HEK293 (cell line): Measurements from ENCODE around the gene SPRED3.

Experiments
- BCL11A ChIP-seq: fragments of 450-650 bp; formaldehyde crosslinking; IDR thresholded peaks from 2 replicates; pipeline ENCODE4 v1.5.1; 2016; ENCODE audit warnings: low read depth, missing biosample characterization, missing genetic modification characterization
- CTCF ChIP-seq: fragments of 450-650 bp; formaldehyde crosslinking; IDR thresholded peaks from 2 replicates; pipeline ENCODE4 v1.5.1; 2016; ENCODE audit warnings: missing biosample characterization, missing genetic modification characterization
- REPIN1 ChIP-seq: fragments of 450-650 bp; formaldehyde crosslinking; IDR thresholded peaks from 2 replicates; pipeline ENCODE4 v1.5.1; 2017; ENCODE audit warnings: missing biosample characterization, missing genetic modification characterization, low read depth
- REST ChIP-seq: fragments of 450-650 bp; formaldehyde crosslinking; IDR thresholded peaks from 2 replicates; pipeline ENCODE4 v1.5.1; 2016; ENCODE audit warnings: missing biosample characterization, missing genetic modification characterization
- ZBTB44 ChIP-seq: fragments of 450-650 bp; IDR thresholded peaks from 2 replicates; pipeline ENCODE4 v1.5.1; 2018; ENCODE audit warnings: missing biosample characterization, mild to moderate bottlenecking, missing genetic modification characterization
- ZBTB7A ChIP-seq: fragments of 450-650 bp; formaldehyde crosslinking; IDR thresholded peaks from 2 replicates; pipeline ENCODE4 v1.5.1; 2016; ENCODE audit warnings: low read depth, missing biosample characterization, missing genetic modification characterization
- ZNF121 ChIP-seq: fragments of 450-650 bp; formaldehyde crosslinking; IDR thresholded peaks from 2 replicates; pipeline ENCODE4 v1.5.1; 2016; ENCODE audit warnings: missing biosample characterization, missing genetic modification characterization
- ZNF266 ChIP-seq: fragments of 450-650 bp; formaldehyde crosslinking; IDR thresholded peaks from 2 replicates; pipeline ENCODE4 v1.5.1; 2016; ENCODE audit warnings: missing biosample characterization, missing genetic modification characterization, low read depth
- ZNF549 ChIP-seq: fragments of 450-650 bp; IDR thresholded peaks from 2 replicates; pipeline ENCODE4 v1.5.1; 2018; ENCODE audit warnings: missing biosample characterization, missing genetic modification characterization, mild to moderate bottlenecking, inconsistent platforms, moderate library complexity
- ZNF843 ChIP-seq: fragments of 450-650 bp; formaldehyde crosslinking; IDR thresholded peaks from 2 replicates; pipeline ENCODE4 v1.5.1; 2016; ENCODE audit warnings: missing biosample characterization, missing genetic modification characterization
- ZSCAN23 ChIP-seq: fragments of 450-650 bp; formaldehyde crosslinking; IDR thresholded peaks from 2 replicates; pipeline ENCODE4 v1.5.1; 2016; ENCODE audit warnings: missing biosample characterization, missing genetic modification characterization

- no peak for TF ChIP-seq REST (tag by site-specific recombination)
- TF ChIP-seq CTCF: no peak
- TF ChIP-seq ZSCAN23: no peak
- TF ChIP-seq BCL11A: no peak
- no peak for TF ChIP-seq ZNF549 (tag by site-specific recombination)
- TF ChIP-seq ZBTB44: no peak
- TF ChIP-seq ZNF266 (tag by site-specific recombination): no peak
- TF ChIP-seq ZNF843 (tag by site-specific recombination): no peak
- TF ChIP-seq REPIN1 (tag by site-specific recombination): no peak
- no peak for TF ChIP-seq ZBTB7A (tag by site-specific recombination)
- TF ChIP-seq ZNF121 (tag by site-specific recombination): no peak
Measured at GRCh38 chr19:38434549-38435051, 46.1 kb downstream of the SPRED3 start.
